Measurements from ENCODE around the gene SLC4A8.

DNA sequence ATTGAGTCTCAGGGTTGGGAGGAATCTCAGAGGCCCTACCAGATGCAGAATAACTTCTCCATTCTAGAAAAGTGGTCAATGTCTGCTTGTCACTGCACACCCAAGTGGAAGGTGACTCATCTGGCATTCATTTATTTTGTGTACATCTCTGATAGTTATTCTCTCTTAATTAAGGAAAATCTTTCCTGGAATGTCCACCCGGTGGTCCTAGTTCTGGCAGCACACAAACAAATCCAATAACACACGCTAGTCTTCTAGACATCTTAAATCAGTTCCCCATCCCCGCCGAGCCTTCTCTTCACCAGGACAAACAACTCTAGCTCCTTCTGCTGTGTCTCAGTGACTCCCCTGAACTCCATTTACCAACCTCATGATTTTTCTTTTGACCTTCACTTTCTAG, 116.4 kb downstream of the SLC4A8 start:
- TF ChIP-seq CTCF (IDR thresholded peaks at IDR 0.05; ENCODE audit: borderline replicate concordance, extremely low read depth, low read length, poor library complexity, severe bottlenecking) = no peak
- TF ChIP-seq EZH2 (IDR thresholded peaks at IDR 0.05; ENCODE audit: borderline replicate concordance, low read depth, low read length, severe bottlenecking) = no peak

Measured in DND-41 (cell line).